ENCODE results near the gene EYA2. TPM values are rescaled to one million over a fixed set of nuclear protein-coding genes. Genes with fewer than 3 reads are reported as not detected.

The EYA2 gene
- total and polyA plus RNA-seq, 2 donors (not counting 1 experiment from before 2014, with no cell fraction given): 1.1 to 2.8 TPM

- no peaks in the 10 kb centered on the region for H3K9me3 Mint-ChIP-seq (ENCODE audit: insufficient read depth)
- ChIA-PET POLR2A (no interaction called here), CTCF (no interaction called here)
- peaks cover 0 to 5% (median 0%) of the 10 kb centered on the region in 3 donors for H3K9me3 ChIP-seq (ENCODE audit: control extremely low read depth in 1 of 3, control insufficient read depth in 2 of 3, insufficient read depth in 1 of 3, low read length in 2 of 3)
- H3K79me2 ChIP-seq (ENCODE audit: control insufficient read depth, insufficient read depth, low read length): no peaks in the 10 kb centered on the region
- no peak overlapping the region for H3K4me2 ChIP-seq (replicated peaks; ENCODE audit: low read depth, low read length, poor library complexity, severe bottlenecking)
- intact Hi-C loops (cut with micrococcal nuclease): no loop called here
- H3K9ac ChIP-seq (ENCODE audit: low read length): no peak overlapping the region
- no peak overlapping the region for H3K27ac ChIP-seq (ENCODE audit: low read length in 2 of 2)
- H3K27me3 ChIP-seq (replicated peaks in 1 of 4; ENCODE audit: control extremely low read depth in 1 of 4, control insufficient read depth in 3 of 4, insufficient read depth in 4 of 4, low read length in 3 of 4): peaks cover 0 to 3% (median 0%) of the 10 kb centered on the region in 4 experiments
- ATAC-seq (ENCODE audit: low read depth): no peak
- H3K4me3 Mint-ChIP-seq: no peak overlapping the region
- peaks cover 15% of the 10 kb centered on the region for H3K27me3 Mint-ChIP-seq
- H3K36me3 ChIP-seq (replicated peaks in 1 of 2; ENCODE audit: control extremely low read depth in 1 of 2, control insufficient read depth in 1 of 2, extremely low read depth in 1 of 2, insufficient read depth in 2 of 2, low read length in 1 of 2): no peaks in the 10 kb centered on the region
- H3K4me3 ChIP-seq (ENCODE audit: control extremely low read depth in 1 of 5, extremely low read depth in 1 of 5, insufficient read depth in 1 of 5, low read depth in 2 of 5, low read length in 4 of 5): no peak overlapping the region
- 100% methylated on average over 2 of the region's 4 CpGs for WGBS (ENCODE audit: insufficient coverage)
- H3K4me1 Mint-ChIP-seq: no peaks in the 10 kb centered on the region
- no peak for DNase-seq
- H3K27ac Mint-ChIP-seq: no peak overlapping the region
- H4K20me1 ChIP-seq (ENCODE audit: control insufficient read depth, insufficient read depth, low read length, poor library complexity, severe bottlenecking): no peaks in the 10 kb centered on the region
- H2AFZ ChIP-seq (ENCODE audit: insufficient read depth, low read depth, low read length, poor library complexity, severe bottlenecking): no peak overlapping the region
- H3K4me1 ChIP-seq (ENCODE audit: control insufficient read depth in 2 of 2, insufficient read depth in 2 of 2, low read length in 2 of 2): no peaks in the 10 kb centered on the region
- no peak for TF ChIP-seq CTCF (IDR thresholded peaks at IDR 0.05)
- no peak for TF ChIP-seq EZH2 (IDR thresholded peaks at IDR 0.05; ENCODE audit: borderline replicate concordance, insufficient read depth, low read depth, low read length, poor library complexity, severe bottlenecking)
Measured at GRCh38 chr20:47030271-47030810, 135.7 kb downstream of the EYA2 start.

GRCh38 chr20:47031004-47031403 lies 136.4 kb downstream of the EYA2 start:
- Histone ChIP-seq H3K4me1 (ENCODE audit: control insufficient read depth in 2 of 2, insufficient read depth in 2 of 2, low read length in 2 of 2) (no peaks in the 10 kb centered on the region), H3K36me3 (replicated peaks in 1 of 2; ENCODE audit: control extremely low read depth in 1 of 2, control insufficient read depth in 1 of 2, extremely low read depth in 1 of 2, insufficient read depth in 2 of 2, low read length in 1 of 2) (no peaks in the 10 kb centered on the region), H3K9ac (ENCODE audit: low read length) (no peak overlapping the region), H3K4me2 (replicated peaks; ENCODE audit: low read depth, low read length, poor library complexity, severe bottlenecking) (no peak overlapping the region), H2AFZ (ENCODE audit: insufficient read depth, low read depth, low read length, poor library complexity, severe bottlenecking) (no peak overlapping the region), H4K20me1 (ENCODE audit: control insufficient read depth, insufficient read depth, low read length, poor library complexity, severe bottlenecking) (no peaks in the 10 kb centered on the region), H3K79me2 (ENCODE audit: control insufficient read depth, insufficient read depth, low read length) (no peaks in the 10 kb centered on the region), H3K27ac (ENCODE audit: low read length in 2 of 2) (no peak overlapping the region), H3K4me3 (ENCODE audit: control extremely low read depth in 1 of 5, extremely low read depth in 1 of 5, insufficient read depth in 1 of 5, low read depth in 2 of 5, low read length in 4 of 5) (no peak overlapping the region), H3K9me3 (ENCODE audit: control extremely low read depth in 1 of 3, control insufficient read depth in 2 of 3, insufficient read depth in 1 of 3, low read length in 2 of 3) (peaks cover 0 to 5% (median 0%) of the 10 kb centered on the region in 3 donors), H3K27me3 (replicated peaks in 1 of 4; ENCODE audit: control extremely low read depth in 1 of 4, control insufficient read depth in 3 of 4, insufficient read depth in 4 of 4, low read length in 3 of 4) (peaks cover 0 to 3% (median 0%) of the 10 kb centered on the region in 4 experiments)
- ATAC-seq (ENCODE audit: low read depth) (no peak), DNase-seq (no peak)
- Mint-ChIP-seq H3K4me1 (no peaks in the 10 kb centered on the region), H3K9me3 (ENCODE audit: insufficient read depth) (no peaks in the 10 kb centered on the region), H3K27ac (no peak overlapping the region), H3K27me3 (peaks cover 15% of the 10 kb centered on the region), H3K4me3 (no peak overlapping the region)
- 57% methylated on average over 6 of the region's 7 CpGs for WGBS (ENCODE audit: insufficient coverage)
- ChIA-PET CTCF (no interaction called here), POLR2A (no interaction called here)
- TF ChIP-seq EZH2 (IDR thresholded peaks at IDR 0.05; ENCODE audit: borderline replicate concordance, insufficient read depth, low read depth, low read length, poor library complexity, severe bottlenecking): no peak
- TF ChIP-seq CTCF (IDR thresholded peaks at IDR 0.05): no peak
- intact Hi-C loops (cut with micrococcal nuclease): no loop called here

All from B cell (primary cell).